ENCODE measurements around the gene CENPX. TPM values are rescaled to one million over a fixed set of nuclear protein-coding genes. Genes with fewer than 3 reads are reported as not detected.

CENPX gene
- total and polyA plus RNA-seq, 4 experiments from 2014 or later, result 33.4 to 70.8 (median 36.7) TPM

DNA sequence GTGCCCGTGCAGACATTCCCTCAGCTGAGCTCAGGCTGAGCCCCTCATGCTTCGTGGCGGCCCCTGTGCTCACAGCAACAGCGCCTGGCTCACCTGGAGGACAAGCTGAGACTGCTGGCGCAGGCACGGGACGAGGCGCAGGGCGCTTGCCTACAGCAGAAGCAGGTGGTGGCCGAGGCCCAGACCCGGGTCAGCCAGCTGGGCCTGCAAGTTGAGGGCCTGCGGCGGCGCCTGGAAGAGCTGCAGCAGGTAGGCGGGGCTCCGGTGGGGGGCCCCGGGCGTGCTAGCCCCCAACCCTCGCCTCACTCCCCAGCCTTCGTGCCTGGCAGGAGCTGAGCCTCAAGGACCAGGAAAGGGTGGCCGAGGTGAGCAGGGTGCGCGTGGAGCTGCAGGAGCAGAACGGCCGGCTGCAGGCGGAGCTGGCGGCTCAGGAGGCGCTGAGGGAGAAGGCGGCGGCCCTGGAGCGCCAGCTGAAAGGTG, 7.4 kb upstream of the CENPX start:
- CTCF ChIA-PET (ENCODE audit: partially characterized antibody), result interaction anchor here (0.8 to 4.1 kb wide), 26 partner anchors 9 to 292 kb away, joined by 3 to 70 read pairs (median 5); partner anchors contain the start of gene CENPX
- Histone ChIP-seq H3K36me3 (ENCODE audit: insufficient read depth, low read length) (no peaks in the 10 kb centered on the region), H3K27me3 (ENCODE audit: insufficient read depth, low read length) (no peaks in the 10 kb centered on the region), H3K27ac (ENCODE audit: low read depth, low read length) (no peak overlapping the region), H3K4me3 (ENCODE audit: low read length in 2 of 2) (no peak overlapping the region), H3K4me1 (ENCODE audit: insufficient read depth, low read length) (peaks cover 12% of the 10 kb centered on the region), H3K9me3 (ENCODE audit: control insufficient read depth in 1 of 2, low read length in 2 of 2) (no peaks in the 10 kb centered on the region)
- intact Hi-C loops (cut with micrococcal nuclease), result loop anchor here (1.0 to 10.0 kb wide), 4 partner anchors 124 to 521 kb away; partner anchors contain the start of genes HEXD and OGFOD3
- Mint-ChIP-seq H3K4me1 (peaks cover 3 to 10% (median 6%) of the 10 kb centered on the region in 4 donors), H3K4me3 (peak overlapping the region in 1 of 8 donors; percentile 85), H3K9me3 (no peaks in the 10 kb centered on the region), H3K27me3 (no peaks in the 10 kb centered on the region), H3K36me3 (peaks cover 0 to under 1% of the 10 kb centered on the region in 2 donors), H3K27ac (no peak overlapping the region)
- POLR2A ChIA-PET (ENCODE audit: partially characterized antibody), result interaction anchor here (0.7 to 3.2 kb wide), 20 partner anchors 8 to 489 kb away, joined by 3 to 28 read pairs (median 5); partner anchors contain the start of genes CENPX, DUS1L, FASN and GPS1
- DNase-seq, result no peak

DNA sequence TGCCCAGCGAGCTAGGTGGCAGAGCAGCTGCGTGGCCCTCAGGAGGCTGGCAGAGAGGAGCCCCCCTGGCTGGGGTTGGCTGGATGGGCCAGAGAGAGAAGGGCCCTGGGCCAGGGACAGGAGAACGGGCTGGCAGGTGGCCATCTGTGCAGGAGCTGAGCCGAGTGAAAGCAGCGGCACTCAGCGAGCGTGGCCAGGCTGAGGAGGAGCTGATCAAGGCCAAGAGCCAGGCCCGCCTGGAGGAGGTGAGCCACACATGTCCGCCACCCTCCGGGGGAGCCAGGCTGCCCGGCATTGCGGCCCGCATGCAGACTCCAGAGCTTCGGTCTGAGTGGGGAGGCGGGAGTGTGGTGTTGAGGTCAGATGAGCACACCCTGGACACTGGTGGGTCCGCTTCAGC, 6.7 kb upstream of the CENPX start:
- peaks cover 3 to 8% (median 5%) of the 10 kb centered on the region in 4 donors for H3K4me1 Mint-ChIP-seq

DNA sequence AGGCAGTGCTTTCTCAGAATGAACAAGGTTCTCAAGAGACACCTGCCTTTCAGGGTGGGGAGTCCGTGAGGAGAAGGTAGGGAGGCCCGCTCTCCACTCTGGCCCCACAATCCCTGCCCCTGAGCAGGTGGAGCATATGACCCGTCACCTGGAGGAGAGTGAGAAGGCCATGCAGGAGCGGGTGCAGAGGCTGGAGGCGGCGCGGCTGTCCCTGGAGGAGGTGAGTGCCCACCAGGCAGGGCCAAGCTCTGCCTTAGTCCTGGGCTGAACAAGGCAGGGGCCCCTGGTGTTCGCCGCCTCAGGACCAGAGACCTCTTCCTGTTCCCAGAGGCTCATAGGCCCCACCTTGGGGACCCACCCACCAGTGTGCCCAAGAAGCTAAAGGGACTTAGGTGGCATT, 6.3 kb upstream of the CENPX start:
- intact Hi-C loops (cut with micrococcal nuclease), result no loop called here
- Histone ChIP-seq H3K9me3 (ENCODE audit: control insufficient read depth in 1 of 2, low read length in 2 of 2) (no peaks in the 10 kb centered on the region), H3K36me3 (ENCODE audit: insufficient read depth, low read length) (no peaks in the 10 kb centered on the region), H3K27ac (ENCODE audit: low read depth, low read length) (no peak overlapping the region), H3K4me3 (ENCODE audit: low read length in 2 of 2) (no peak overlapping the region), H3K4me1 (ENCODE audit: insufficient read depth, low read length) (peaks cover 16% of the 10 kb centered on the region), H3K27me3 (ENCODE audit: insufficient read depth, low read length) (no peaks in the 10 kb centered on the region)
- ChIA-PET CTCF (ENCODE audit: partially characterized antibody) (interaction anchor here (1.2 to 4.1 kb wide), 7 partner anchors 9 to 293 kb away, joined by 5 to 70 read pairs (median 9); partner anchors contain the start of gene DCXR), POLR2A (ENCODE audit: partially characterized antibody) (interaction anchor here (0.9 to 3.2 kb wide), 7 partner anchors 22 to 123 kb away, joined by 3 to 28 read pairs (median 3); partner anchors contain the start of genes DUS1L and FASN)
- H3K4me1 Mint-ChIP-seq, result peaks cover 4 to 11% (median 5%) of the 10 kb centered on the region in 4 donors
- H3K27ac Mint-ChIP-seq, result no peak overlapping the region
- no peak for DNase-seq
- H3K36me3 Mint-ChIP-seq, result no peaks in the 10 kb centered on the region
- no peak overlapping the region for H3K4me3 Mint-ChIP-seq
- no peaks in the 10 kb centered on the region for H3K9me3 Mint-ChIP-seq
- no peaks in the 10 kb centered on the region for H3K27me3 Mint-ChIP-seq

More for the DNA sequence above, 6.7 kb upstream of the CENPX start:
- Histone ChIP-seq H3K4me3 (ENCODE audit: low read length in 2 of 2) (no peak overlapping the region), H3K9me3 (ENCODE audit: control insufficient read depth in 1 of 2, low read length in 2 of 2) (no peaks in the 10 kb centered on the region), H3K27me3 (ENCODE audit: insufficient read depth, low read length) (no peaks in the 10 kb centered on the region), H3K4me1 (ENCODE audit: insufficient read depth, low read length) (peaks cover 12% of the 10 kb centered on the region), H3K36me3 (ENCODE audit: insufficient read depth, low read length) (no peaks in the 10 kb centered on the region), H3K27ac (ENCODE audit: low read depth, low read length) (no peak overlapping the region)
- Mint-ChIP-seq H3K27ac (peak overlapping the region in 2 of 7 donors; percentile 64 to 81), H3K36me3 (no peaks in the 10 kb centered on the region), H3K4me3 (peak overlapping the region in 4 of 8 donors; percentile 39 to 60 (median 54)), H3K27me3 (no peaks in the 10 kb centered on the region), H3K9me3 (no peaks in the 10 kb centered on the region)
- intact Hi-C loops (cut with micrococcal nuclease), result no loop called here
- ChIA-PET POLR2A (ENCODE audit: partially characterized antibody) (interaction anchor here (0.9 to 3.2 kb wide), 12 partner anchors 8 to 200 kb away, joined by 3 to 28 read pairs (median 6); partner anchors contain the start of genes CENPX, DUS1L, FASN and SLC16A3), CTCF (ENCODE audit: partially characterized antibody) (interaction anchor here (1.0 to 4.1 kb wide), 16 partner anchors 8 to 292 kb away, joined by 4 to 70 read pairs (median 7); partner anchors contain the start of gene CENPX)
- no peak for DNase-seq

DNA sequence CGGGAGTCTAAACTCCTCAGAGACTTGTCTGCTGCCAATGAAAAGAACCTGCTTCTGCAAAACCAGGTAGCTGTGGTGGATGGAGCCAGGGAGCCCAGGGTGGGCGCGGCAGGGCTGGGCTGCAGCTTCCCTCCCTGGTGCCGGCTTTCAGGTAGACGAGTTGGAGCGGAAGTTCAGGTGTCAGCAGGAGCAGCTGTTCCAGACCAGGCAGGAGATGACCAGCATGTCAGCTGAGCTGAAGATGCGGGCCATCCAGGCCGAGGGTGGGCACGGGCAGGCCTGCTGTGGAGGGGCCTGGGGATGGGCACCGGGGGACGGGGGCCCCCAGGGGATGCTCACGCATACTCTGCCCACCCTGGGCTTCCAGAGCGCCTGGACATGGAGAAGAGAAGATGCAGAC, 5.6 kb upstream of the CENPX start:
- Mint-ChIP-seq H3K9me3 (no peaks in the 10 kb centered on the region), H3K27me3 (no peaks in the 10 kb centered on the region), H3K36me3 (no peaks in the 10 kb centered on the region), H3K4me3 (no peak overlapping the region), H3K27ac (no peak overlapping the region), H3K4me1 (peaks cover 4 to 15% (median 6%) of the 10 kb centered on the region in 4 donors)
- no peak for DNase-seq
- Histone ChIP-seq H3K36me3 (ENCODE audit: insufficient read depth, low read length) (no peaks in the 10 kb centered on the region), H3K4me3 (ENCODE audit: low read length in 2 of 2) (no peak overlapping the region), H3K4me1 (ENCODE audit: insufficient read depth, low read length) (peaks cover 21% of the 10 kb centered on the region), H3K27ac (ENCODE audit: low read depth, low read length) (no peak overlapping the region), H3K9me3 (ENCODE audit: control insufficient read depth in 1 of 2, low read length in 2 of 2) (no peaks in the 10 kb centered on the region), H3K27me3 (ENCODE audit: insufficient read depth, low read length) (no peaks in the 10 kb centered on the region)
- POLR2A ChIA-PET (ENCODE audit: partially characterized antibody), result interaction anchor here (0.7 to 1.6 kb wide), 3 partner anchors 23 to 126 kb away, joined by 3 to 5 read pairs (median 3); partner anchors contain the start of gene DUS1L
- CTCF ChIA-PET (ENCODE audit: partially characterized antibody), result interaction anchor here (1.2 to 2.1 kb wide), 2 partner anchors 9 to 208 kb away, joined by 5 to 7 read pairs; partner anchors contain the start of gene DCXR
- intact Hi-C loops (cut with micrococcal nuclease), result no loop called here

DNA sequence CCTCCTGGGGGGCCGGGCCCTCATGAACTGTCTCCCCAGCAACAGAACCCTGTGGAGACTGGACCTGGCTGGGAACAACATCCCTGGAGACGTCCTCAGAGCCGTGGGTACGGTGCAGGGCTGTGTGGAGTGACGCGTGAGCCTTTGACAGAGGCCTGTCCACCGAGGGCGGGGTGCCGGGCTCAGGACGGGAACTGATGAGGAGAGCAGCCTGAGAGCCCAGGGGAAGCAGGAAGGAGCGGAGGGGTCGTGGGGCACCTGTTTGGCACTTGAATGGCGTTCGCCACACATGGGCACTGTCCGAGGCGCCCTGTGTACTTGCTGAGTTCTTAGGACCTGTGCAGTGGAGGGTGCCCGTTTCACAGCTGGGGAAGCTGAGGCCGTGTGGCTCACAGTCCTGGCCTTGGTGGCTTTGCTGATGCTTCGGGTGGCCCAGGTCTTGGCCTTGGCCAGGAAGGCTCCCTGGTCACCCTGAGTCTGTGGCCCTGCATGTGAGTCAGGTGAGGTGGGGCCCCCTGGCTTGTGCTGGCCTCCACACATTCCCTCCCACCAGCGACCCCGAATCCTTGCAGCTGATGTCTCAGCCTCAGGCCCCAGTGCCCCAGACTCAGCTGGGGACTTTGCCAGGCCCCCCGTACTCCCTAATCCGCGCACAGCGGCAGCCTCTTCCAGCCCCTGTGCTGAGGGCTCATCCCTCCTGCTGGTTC, 2.9 kb upstream of the CENPX start:
- H3K9me3 ChIP-seq (ENCODE audit: control insufficient read depth in 1 of 2, low read length in 2 of 2), result no peaks in the 10 kb centered on the region
- H3K4me3 ChIP-seq (ENCODE audit: low read length in 2 of 2), result no peak overlapping the region
- Mint-ChIP-seq H3K9me3 (no peaks in the 10 kb centered on the region), H3K4me3 (peak overlapping the region in 2 of 8 donors; percentile 6 to 15), H3K4me1 (peaks cover 8 to 32% (median 18%) of the 10 kb centered on the region in 4 donors), H3K27ac (no peak overlapping the region), H3K27me3 (no peaks in the 10 kb centered on the region), H3K36me3 (peaks cover 0 to 3% of the 10 kb centered on the region in 2 donors)
- no peak for DNase-seq
- no peaks in the 10 kb centered on the region for H3K27me3 ChIP-seq (ENCODE audit: insufficient read depth, low read length)
- CTCF ChIA-PET (ENCODE audit: partially characterized antibody), result interaction anchor here (1.0 to 2.6 kb wide), 3 partner anchors 12 to 296 kb away, joined by 3 to 9 read pairs (median 3); partner anchors contain the start of gene DCXR
- intact Hi-C loops (cut with micrococcal nuclease), result no loop called here
- H3K4me1 ChIP-seq (ENCODE audit: insufficient read depth, low read length), result peaks cover 34% of the 10 kb centered on the region
- POLR2A ChIA-PET (ENCODE audit: partially characterized antibody), result interaction anchor here (0.6 to 1.3 kb wide), 2 partner anchors 13 to 73 kb away, joined by 3 to 5 read pairs; no protein-coding TSS in a partner anchor
- H3K27ac ChIP-seq (ENCODE audit: low read depth, low read length), result no peak overlapping the region
- no peaks in the 10 kb centered on the region for H3K36me3 ChIP-seq (ENCODE audit: insufficient read depth, low read length)

DNA sequence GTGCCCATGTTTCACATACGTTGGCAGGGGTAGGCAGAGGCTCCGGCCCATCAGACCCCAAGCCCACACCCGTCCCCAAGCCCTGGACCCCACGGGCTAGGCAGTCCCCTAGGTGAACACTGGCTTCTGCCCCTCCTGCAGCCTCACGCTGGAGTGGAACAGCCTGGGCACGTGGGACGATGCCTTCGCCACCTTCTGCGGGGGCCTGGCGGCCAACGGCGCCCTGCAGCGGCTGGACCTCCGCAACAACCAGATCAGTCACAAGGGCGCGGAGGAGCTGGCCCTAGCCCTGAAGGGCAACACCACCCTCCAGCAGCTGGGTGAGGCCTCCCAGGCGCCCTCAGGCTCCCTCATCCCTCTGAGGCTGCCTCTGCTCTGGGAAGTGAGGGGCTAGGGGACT, 2.2 kb upstream of the CENPX start:
- peaks cover 30% of the 10 kb centered on the region for H3K4me1 ChIP-seq (ENCODE audit: insufficient read depth, low read length)
- peaks cover 0 to 3% of the 10 kb centered on the region in 2 donors for H3K36me3 Mint-ChIP-seq
- H3K9me3 Mint-ChIP-seq, result no peaks in the 10 kb centered on the region
- peaks cover 6 to 34% (median 17%) of the 10 kb centered on the region in 4 donors for H3K4me1 Mint-ChIP-seq
- no peak overlapping the region for H3K27ac Mint-ChIP-seq
- intact Hi-C loops (cut with micrococcal nuclease), result loop anchor here (5.0 kb wide), 3 partner anchors 72 to 177 kb away; partner anchors contain the start of genes FASN and P4HB
- ChIA-PET POLR2A (ENCODE audit: partially characterized antibody) (interaction anchor here (0.6 to 3.6 kb wide), 2 partner anchors 12 to 41 kb away, joined by 3 to 14 read pairs; partner anchors contain the start of gene DUS1L), CTCF (ENCODE audit: partially characterized antibody) (interaction anchor here (2.6 kb wide), 1 partner anchor 13 kb away, joined by 9 read pairs; the partner anchor contains the start of gene DCXR)
- no peaks in the 10 kb centered on the region for H3K27me3 ChIP-seq (ENCODE audit: insufficient read depth, low read length)
- no peak for DNase-seq
- no peaks in the 10 kb centered on the region for H3K27me3 Mint-ChIP-seq
- no peak overlapping the region for H3K27ac ChIP-seq (ENCODE audit: low read depth, low read length)
- no peaks in the 10 kb centered on the region for H3K9me3 ChIP-seq (ENCODE audit: control insufficient read depth in 1 of 2, low read length in 2 of 2)
- H3K4me3 ChIP-seq (ENCODE audit: low read length in 2 of 2), result no peak overlapping the region
- no peaks in the 10 kb centered on the region for H3K36me3 ChIP-seq (ENCODE audit: insufficient read depth, low read length)
- peak overlapping the region in 1 of 8 donors; percentile 46 for H3K4me3 Mint-ChIP-seq
